Upper lobe of left lung (tissue), 6 donors: ENCODE data around the gene RAB18. TPM values are rescaled to one million over a fixed set of nuclear protein-coding genes. Genes with fewer than 3 reads are reported as not detected.

Experiments used
- ATAC-seq, 2 donors: fragments of 200-7000 bp; cut with Tn5 transposase; one replicate each; pipeline ENCODE4 v1.9.1; 2022; ENCODE audit warnings: mild to moderate bottlenecking in 2 of 2, moderate library complexity in 2 of 2; ENCODE audit not compliant: low FRiP score in 2 of 2
- DNase-seq, 2 donors: peaks; one replicate each; pipeline ENCODE4 v3.0.0-alpha.2; 2019 to 2020
- H3K27ac ChIP-seq, 4 donors: fragments of 200-600 bp; sonication (generic); one replicate each; pipeline ENCODE4 v1.5.1; 2016 to 2019
- H3K27me3 ChIP-seq, 4 donors: fragments of 200-600 bp; sonication (generic); one replicate each; pipeline ENCODE4 v1.5.1; 2017 to 2019
- H3K36me3 ChIP-seq, 4 donors: fragments of 200-600 bp; sonication (generic); one replicate each; pipeline ENCODE4 v1.5.1; 2016 to 2019
- H3K4me1 ChIP-seq, 4 donors: fragments of 200-600 bp; sonication (generic); one replicate each; pipeline ENCODE4 v1.5.1; 2018 to 2019
- H3K4me3 ChIP-seq, 4 donors: fragments of 200-600 bp; sonication (generic); one replicate each; pipeline ENCODE4 v1.5.1; 2017 to 2019; ENCODE audit warnings: mild to moderate bottlenecking in 2 of 4, moderate library complexity in 1 of 4
- H3K9me3 ChIP-seq, 4 donors: fragments of 200-600 bp; sonication (generic); one replicate each; pipeline ENCODE4 v1.5.1; 2018 to 2019
- CTCF ChIP-seq, 6 experiments: fragments of 450-650 bp in 4 of 6; fragments of 200-600 bp in 2 of 6; sonication (generic) in 2 of 6; IDR thresholded peaks; one replicate each; pipeline ENCODE4 v1.5.1; 2016 to 2019; ENCODE audit warnings: antibody characterized with exemption in 6 of 6
- EP300 ChIP-seq, 4 donors: sonication (generic); formaldehyde crosslinking; IDR thresholded peaks; one replicate each; pipeline ENCODE4 v1.5.1; 2017; ENCODE audit warnings: antibody characterized with exemption in 4 of 4, control low read depth in 2 of 4
- POLR2A ChIP-seq, 4 donors: fragments of 450-650 bp; IDR thresholded peaks; one replicate each; pipeline ENCODE4 v1.5.1; 2016 to 2017; ENCODE audit warnings: antibody characterized with exemption in 4 of 4, mild to moderate bottlenecking in 2 of 4
- POLR2AphosphoS5 ChIP-seq, 2 donors: sonication (generic); formaldehyde crosslinking; IDR thresholded peaks; one replicate each; pipeline ENCODE4 v1.5.1; 2017; ENCODE audit warnings: antibody characterized with exemption in 2 of 2
- WGBS, 2 donors: methylation state at CpG; one replicate each; pipeline ENCODE4 v1.1.5; 2017 to 2018; 5-methylcytosine and 5-hydroxymethylcytosine counted together
- total RNA-seq, 6 donors: library from RNA; depleted of rRNA in 4 of 6; stranded (reverse); fragments of >200 nt in 4 of 6; gene quantifications; one replicate each; pipeline versions ENCODE4 v1.1.0 to v1.2.1, GENCODE V29; 2016 to 2021
- donor health status: DM: no; HTN: no; CAD: no; lungs with moderate emphysema.
- donor health status: DM: no; HTN: yes; CAD: no; lungs with severe emphysema.

The RAB18 gene
- total RNA-seq, 6 donors from 2014 or later, result 27.9 to 91.3 (median 45.0) TPM

GRCh38 chr10:27531336-27531847 lies 27.3 kb downstream of the RAB18 start:
- Histone ChIP-seq H3K27ac (no peak overlapping the region), H3K4me1 (peaks cover 1 to 17% (median 11%) of the 10 kb centered on the region in 4 donors), H3K36me3 (peaks cover 2 to 18% (median 9%) of the 10 kb centered on the region in 4 donors), H3K27me3 (no peaks in the 10 kb centered on the region), H3K9me3 (no peaks in the 10 kb centered on the region), H3K4me3 (no peak overlapping the region)
- no peak for DNase-seq
- 96 to 99% methylated on average over 3 of the region's 3 CpGs for WGBS, 2 donors
- ATAC-seq, result no peak
- TF ChIP-seq POLR2A (IDR thresholded peaks at IDR 0.05) (no peak), CTCF (IDR thresholded peaks at IDR 0.05) (no peak), EP300 (IDR thresholded peaks at IDR 0.05) (no peak), POLR2AphosphoS5 (IDR thresholded peaks at IDR 0.05) (no peak)

- TF ChIP-seq EP300 (IDR thresholded peaks at IDR 0.05) (no peak), CTCF (IDR thresholded peaks at IDR 0.05) (no peak), POLR2A (IDR thresholded peaks at IDR 0.05) (no peak), POLR2AphosphoS5 (IDR thresholded peaks at IDR 0.05) (no peak)
- peaks cover 2 to 41% (median 19%) of the 10 kb centered on the region in 4 donors for H3K36me3 ChIP-seq
These were observed 30.1 kb downstream of the RAB18 start for GRCh38 chr10:27534161-27534700.

GRCh38 chr10:27535317-27535716 lies 31.2 kb downstream of the RAB18 start:
- Histone ChIP-seq H3K27ac (no peak overlapping the region), H3K4me1 (no peaks in the 10 kb centered on the region), H3K4me3 (no peak overlapping the region), H3K36me3 (peaks cover 2 to 41% (median 19%) of the 10 kb centered on the region in 4 donors), H3K9me3 (no peaks in the 10 kb centered on the region), H3K27me3 (no peaks in the 10 kb centered on the region)
- TF ChIP-seq POLR2AphosphoS5 (IDR thresholded peaks at IDR 0.05) (no peak), POLR2A (IDR thresholded peaks at IDR 0.05) (no peak), CTCF (IDR thresholded peaks at IDR 0.05) (no peak), EP300 (IDR thresholded peaks at IDR 0.05) (no peak)
- ATAC-seq, result no peak
- WGBS, 2 donors, result 96 to 98% methylated on average over 4 of the region's 4 CpGs
- DNase-seq, result no peak

More at GRCh38 chr10:27534161-27534700, 30.1 kb downstream of the RAB18 start:
- no peaks in the 10 kb centered on the region for H3K9me3 ChIP-seq
- ATAC-seq (no peak), DNase-seq (no peak)
- no peak overlapping the region for H3K27ac ChIP-seq
- H3K4me3 ChIP-seq, result no peak overlapping the region
- peaks cover 0 to 9% (median 5%) of the 10 kb centered on the region in 4 donors for H3K4me1 ChIP-seq
- WGBS, 2 donors, result 94% methylated on average over 2 of the region's 2 CpGs
- H3K27me3 ChIP-seq, result no peaks in the 10 kb centered on the region

- Histone ChIP-seq H3K36me3 (peaks cover 2 to 41% (median 19%) of the 10 kb centered on the region in 4 donors), H3K4me1 (peaks cover 0 to under 1% (median 0%) of the 10 kb centered on the region in 4 donors)
These were observed 32.3 kb downstream of the RAB18 start for GRCh38 chr10:27536437-27536836.

More at GRCh38 chr10:27536437-27536836, 32.3 kb downstream of the RAB18 start:
- ATAC-seq (no peak), DNase-seq (no peak)
- H3K9me3 ChIP-seq, result no peaks in the 10 kb centered on the region
- H3K27me3 ChIP-seq, result no peaks in the 10 kb centered on the region
- H3K27ac ChIP-seq, result no peak overlapping the region
- no peak overlapping the region for H3K4me3 ChIP-seq
- TF ChIP-seq POLR2A (IDR thresholded peaks at IDR 0.05) (no peak), POLR2AphosphoS5 (IDR thresholded peaks at IDR 0.05) (no peak), EP300 (IDR thresholded peaks at IDR 0.05) (no peak), CTCF (IDR thresholded peaks at IDR 0.05) (no peak)
